Hippocampal formation (tissue), 2 donors: ENCODE measurements around the gene CAMTA1.
A peak's percentile ranks its signal among the peaks of the same experiment; 100 is the strongest.

Source experiments
- DNase-seq, 2 donors: peaks; one replicate each; lab custom pipeline; 2025; lab: John Stamatoyannopoulos, UW

The CAMTA1 gene

GRCh38 chr1:7450838-7451237 lies 665.6 kb downstream of the CAMTA1 start:
- no peak for DNase-seq

GRCh38 chr1:7453038-7453437 lies 667.8 kb downstream of the CAMTA1 start:
- DNase-seq = no peak

GRCh38 chr1:7454052-7454815 lies 669.0 kb downstream of the CAMTA1 start:
- DNase-seq = peak in 1 of 2 donors; percentile 9

- no peak for DNase-seq
These were observed 669.9 kb downstream of the CAMTA1 start for GRCh38 chr1:7454895-7455784.

GRCh38 chr1:7455796-7456721 lies 670.8 kb downstream of the CAMTA1 start:
- no peak for DNase-seq

- no peak for DNase-seq
These were observed 671.4 kb downstream of the CAMTA1 start for GRCh38 chr1:7456722-7457082.

DNA sequence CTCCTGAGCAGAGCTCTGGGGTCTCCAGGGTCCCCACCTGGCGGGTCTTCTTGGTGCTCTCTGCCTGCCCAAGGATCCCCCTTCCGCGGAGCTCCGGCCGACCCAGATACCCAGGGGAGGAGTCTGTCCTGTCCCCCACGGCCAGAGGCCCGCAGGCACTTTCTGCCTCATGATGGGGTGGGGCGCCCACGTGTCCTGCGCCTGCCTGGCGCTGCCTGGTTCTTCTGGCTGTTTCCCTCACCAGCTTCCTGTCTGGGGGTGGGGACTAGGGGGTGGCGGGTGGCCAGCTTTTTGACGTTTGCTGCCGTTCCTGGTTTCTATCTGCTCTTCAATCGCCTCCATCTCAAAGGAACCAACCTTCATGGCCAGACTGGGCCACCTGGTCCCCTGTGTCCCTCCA lies 672.6 kb downstream of the CAMTA1 start:
- DNase-seq = no peak

- DNase-seq = no peak
These were observed 673.7 kb downstream of the CAMTA1 start for GRCh38 chr1:7458946-7459345.

GRCh38 chr1:7459914-7460313 lies 674.7 kb downstream of the CAMTA1 start:
- no peak for DNase-seq

GRCh38 chr1:7460807-7461206 lies 675.6 kb downstream of the CAMTA1 start:
- DNase-seq = no peak

- DNase-seq = no peak
These were observed 677.4 kb downstream of the CAMTA1 start for GRCh38 chr1:7462617-7463016.

DNA sequence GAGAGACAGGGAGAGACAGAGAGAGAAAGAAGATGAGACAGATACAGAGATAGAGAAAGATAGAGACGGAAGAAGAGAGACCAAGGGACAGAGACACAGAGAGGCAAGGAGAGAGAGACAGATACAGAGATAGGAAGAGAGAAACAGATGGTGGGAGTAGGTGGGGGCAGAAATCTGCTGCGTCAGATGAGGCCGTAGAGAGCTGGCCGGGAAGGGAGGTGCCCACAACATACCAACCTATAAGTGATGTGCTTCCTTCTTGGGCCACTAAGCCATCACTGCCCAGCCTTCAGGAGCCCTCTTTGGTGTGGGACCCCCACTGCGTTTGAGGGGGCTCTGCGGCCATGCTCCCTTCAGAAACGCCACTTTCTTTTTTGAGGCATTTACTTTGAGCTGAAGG lies 678.3 kb downstream of the CAMTA1 start:
- DNase-seq = no peak

DNA sequence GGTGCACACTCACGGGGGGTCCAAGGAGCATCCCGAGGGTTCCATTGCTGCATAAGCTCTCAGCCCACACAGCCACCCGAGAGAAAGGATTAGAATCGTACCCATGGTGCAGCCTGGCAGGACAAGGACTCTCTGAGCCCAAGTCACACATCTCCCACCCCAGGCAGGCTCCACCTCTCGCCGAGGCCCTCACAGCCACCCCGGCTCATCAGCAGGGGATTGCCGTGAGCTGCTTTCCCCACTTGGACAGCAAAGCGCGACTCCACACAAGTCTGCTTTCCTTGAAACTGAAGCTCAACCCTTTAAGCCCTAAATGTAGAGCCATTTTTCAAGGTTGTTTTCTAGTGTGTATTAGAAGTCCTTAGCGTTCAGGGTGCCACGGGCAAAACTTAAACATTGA lies 679.5 kb downstream of the CAMTA1 start:
- DNase-seq = no peak

GRCh38 chr1:7467476-7468175 lies 682.4 kb downstream of the CAMTA1 start:
- DNase-seq = no peak

GRCh38 chr1:7468248-7468647 lies 683.0 kb downstream of the CAMTA1 start:
- no peak for DNase-seq

GRCh38 chr1:7469255-7469938 lies 684.1 kb downstream of the CAMTA1 start:
- no peak for DNase-seq

- DNase-seq = no peak
These were observed 685.8 kb downstream of the CAMTA1 start for GRCh38 chr1:7470904-7471638.

DNA sequence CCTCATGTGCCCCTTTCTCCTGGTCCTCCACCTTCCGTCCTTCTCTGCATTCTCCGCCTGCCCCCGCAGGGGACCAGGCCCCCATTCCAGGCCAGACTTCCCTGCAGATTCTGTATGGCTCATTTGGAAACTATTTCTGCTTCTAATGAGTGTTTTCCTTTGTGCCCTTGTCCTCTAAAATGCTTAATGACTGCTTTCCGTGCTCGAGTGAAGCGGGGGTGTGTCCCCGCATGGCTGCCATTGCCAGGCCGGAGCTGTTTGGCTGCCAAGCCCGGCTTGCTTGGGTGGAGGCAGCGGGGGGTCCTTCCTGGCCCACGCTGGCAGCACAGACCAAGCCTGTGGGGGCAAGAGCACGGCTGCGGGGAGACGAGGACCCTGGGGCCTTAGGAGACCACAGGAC lies 686.6 kb downstream of the CAMTA1 start:
- DNase-seq = no peak

- no peak for DNase-seq
These were observed 688.2 kb downstream of the CAMTA1 start for GRCh38 chr1:7473223-7474142.
